ENCODE results near the gene PHLPP1.

Gene PHLPP1

DNA sequence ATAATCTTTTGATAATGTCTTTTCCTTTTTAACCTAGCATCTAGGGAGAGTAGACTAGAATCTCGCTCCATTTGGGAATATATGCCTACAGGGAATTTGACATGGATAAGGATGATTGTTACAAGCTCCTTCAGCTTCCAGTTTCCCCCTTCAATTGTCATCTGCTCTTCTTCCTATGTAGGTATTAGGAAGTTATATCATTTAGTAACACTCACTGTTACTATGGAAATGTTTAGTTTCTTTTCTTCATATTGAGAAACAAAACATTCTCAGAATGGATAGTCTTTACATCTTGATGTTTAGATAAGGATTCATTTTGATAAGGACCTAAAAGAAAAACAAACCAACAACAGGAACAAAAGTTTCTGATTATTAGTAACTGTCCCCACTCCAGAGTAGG lies 127.6 kb downstream of the PHLPP1 start:
- no peak overlapping the region for H3K4me3 ChIP-seq (IDR thresholded peaks at IDR 0.05; ENCODE audit: insufficient read depth, low read depth, low read length)
- H4K20me1 ChIP-seq (ENCODE audit: insufficient read depth) = no peaks in the 10 kb centered on the region
- H3K27me3 ChIP-seq (ENCODE audit: insufficient read depth, low read depth) = no peaks in the 10 kb centered on the region
- H3K79me2 ChIP-seq (ENCODE audit: insufficient read depth, low read depth) = no peaks in the 10 kb centered on the region
- no peak for TF ChIP-seq CTCF (conservative IDR thresholded peaks at IDR 0.05; ENCODE audit: low read depth, low read length)
- no peaks in the 10 kb centered on the region for H3K36me3 ChIP-seq (ENCODE audit: insufficient read depth)
- H2AFZ ChIP-seq (ENCODE audit: low read depth) = no peak overlapping the region
- H3K4me2 ChIP-seq = no peak overlapping the region
- no peak overlapping the region for H3K27ac ChIP-seq
- H3K9ac ChIP-seq = no peak overlapping the region
- H3K4me1 ChIP-seq (ENCODE audit: low read depth, poor library complexity, severe bottlenecking) = peaks cover 25% of the 10 kb centered on the region

DNA sequence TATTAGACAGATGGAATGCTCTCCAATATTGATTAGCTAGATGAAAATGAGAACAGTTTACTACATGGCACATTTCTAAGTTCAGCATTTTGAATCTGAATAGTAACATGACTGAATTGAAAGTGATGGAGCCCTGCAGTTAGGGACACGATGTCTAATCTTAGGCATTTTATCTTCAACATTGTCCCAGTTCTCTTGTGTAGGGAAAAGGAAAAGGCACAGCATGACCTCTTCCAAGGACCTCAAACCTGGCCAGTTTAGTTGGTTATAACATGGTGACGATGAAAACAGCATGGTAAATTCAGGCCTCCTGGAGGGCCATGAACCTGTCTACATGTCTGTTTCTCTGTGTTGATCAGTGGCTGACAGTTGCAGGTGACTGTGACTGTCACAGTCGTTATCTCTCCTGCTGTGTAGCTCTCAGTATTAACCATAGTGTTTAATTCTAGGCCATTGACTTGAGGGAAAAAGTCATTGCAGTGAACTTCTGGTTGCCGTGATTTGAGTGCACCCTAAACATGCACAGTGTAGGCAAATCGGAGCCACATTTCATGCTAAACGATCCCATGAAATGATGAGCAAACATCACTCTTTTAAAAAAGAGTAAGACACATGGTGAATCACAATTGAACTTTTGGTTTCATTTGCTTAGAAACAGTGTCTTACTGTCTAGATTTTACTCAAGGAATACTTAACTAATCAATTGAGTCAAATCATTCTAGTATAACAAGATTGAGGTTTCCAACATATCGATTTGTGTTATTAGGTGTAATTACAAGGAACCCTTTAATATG lies 129.7 kb downstream of the PHLPP1 start:
- H3K4me3 ChIP-seq (IDR thresholded peaks at IDR 0.05; ENCODE audit: insufficient read depth, low read depth, low read length) = no peak overlapping the region
- H3K27me3 ChIP-seq (ENCODE audit: insufficient read depth, low read depth) = no peaks in the 10 kb centered on the region
- no peak overlapping the region for H3K27ac ChIP-seq
- no peaks in the 10 kb centered on the region for H3K36me3 ChIP-seq (ENCODE audit: insufficient read depth)
- no peak overlapping the region for H2AFZ ChIP-seq (ENCODE audit: low read depth)
- no peak overlapping the region for H3K4me2 ChIP-seq
- peaks cover 23% of the 10 kb centered on the region for H3K4me1 ChIP-seq (ENCODE audit: low read depth, poor library complexity, severe bottlenecking)
- H3K9ac ChIP-seq = no peak overlapping the region
- no peaks in the 10 kb centered on the region for H4K20me1 ChIP-seq (ENCODE audit: insufficient read depth)
- TF ChIP-seq CTCF (conservative IDR thresholded peaks at IDR 0.05; ENCODE audit: low read depth, low read length) = no peak
- no peaks in the 10 kb centered on the region for H3K79me2 ChIP-seq (ENCODE audit: insufficient read depth, low read depth)

GRCh38 chr18:62846313-62846712 lies 131.0 kb downstream of the PHLPP1 start:
- Histone ChIP-seq H3K4me2 (no peak overlapping the region), H3K27ac (no peak overlapping the region), H3K27me3 (ENCODE audit: insufficient read depth, low read depth) (no peaks in the 10 kb centered on the region), H3K4me3 (IDR thresholded peaks at IDR 0.05; ENCODE audit: insufficient read depth, low read depth, low read length) (no peak overlapping the region), H3K4me1 (ENCODE audit: low read depth, poor library complexity, severe bottlenecking) (peaks cover 10% of the 10 kb centered on the region), H2AFZ (ENCODE audit: low read depth) (no peak overlapping the region), H3K9ac (no peak overlapping the region), H3K79me2 (ENCODE audit: insufficient read depth, low read depth) (no peaks in the 10 kb centered on the region), H4K20me1 (ENCODE audit: insufficient read depth) (no peaks in the 10 kb centered on the region), H3K36me3 (ENCODE audit: insufficient read depth) (no peaks in the 10 kb centered on the region)
- TF ChIP-seq CTCF (conservative IDR thresholded peaks at IDR 0.05; ENCODE audit: low read depth, low read length) = no peak

- no peaks in the 10 kb centered on the region for H3K27me3 ChIP-seq (ENCODE audit: insufficient read depth, low read depth)
- no peaks in the 10 kb centered on the region for H4K20me1 ChIP-seq (ENCODE audit: insufficient read depth)
- no peak overlapping the region for H3K4me3 ChIP-seq (IDR thresholded peaks at IDR 0.05; ENCODE audit: insufficient read depth, low read depth, low read length)
- peaks cover 7% of the 10 kb centered on the region for H3K4me1 ChIP-seq (ENCODE audit: low read depth, poor library complexity, severe bottlenecking)
- no peak overlapping the region for H3K27ac ChIP-seq
- H3K4me2 ChIP-seq = no peak overlapping the region
- no peak overlapping the region for H3K9ac ChIP-seq
- no peak overlapping the region for H2AFZ ChIP-seq (ENCODE audit: low read depth)
- H3K36me3 ChIP-seq (ENCODE audit: insufficient read depth) = no peaks in the 10 kb centered on the region
- no peaks in the 10 kb centered on the region for H3K79me2 ChIP-seq (ENCODE audit: insufficient read depth, low read depth)
- TF ChIP-seq CTCF (conservative IDR thresholded peaks at IDR 0.05; ENCODE audit: low read depth, low read length) = no peak
Measured at GRCh38 chr18:62847081-62847480, 131.7 kb downstream of the PHLPP1 start.

All from KMS-11 (cell line).